GM12892 (cell line): ENCODE results near the gene EML6.

Experiments
- POLR2A ChIP-seq: IDR thresholded peaks from 2 replicates; pipeline ENCODE4 v1.6.1; 2011; ENCODE audit warnings: low read depth, low read length, control low read depth
- POLR2AphosphoS5 ChIP-seq: IDR thresholded peaks from 2 replicates; pipeline ENCODE4 v1.6.1; 2011; ENCODE audit warnings: low read depth, low read length, control low read depth
- TAF1 ChIP-seq: IDR thresholded peaks from 2 replicates; pipeline ENCODE4 v1.6.1; 2011; ENCODE audit warnings: low read depth, mild to moderate bottlenecking, control low read depth, low read length, borderline replicate concordance

- TF ChIP-seq POLR2AphosphoS5 (no peak), POLR2A (no peak), TAF1 (no peak)
These were observed 162.4 kb downstream of the EML6 start for GRCh38 chr2:54885891-54886290.
